Spinal cord (tissue), 10 donors: ENCODE results near the gene SLC6A7. TPM values are rescaled to one million over a fixed set of nuclear protein-coding genes. Genes with fewer than 3 reads are reported as not detected.
"Not testable (repeated sequence)": the region's sequence is repeated elsewhere in the genome, so short reads cannot be mapped to it uniquely, and the experiment has no call there.

Experiments used
- DNase-seq, 6 donors: peaks; one replicate each; pipeline versions ENCODE4 v3.0.0 to v3.0.0-alpha.2; 2013 to 2015; ENCODE audit warnings: low spot score in 6 of 6, low read depth in 4 of 6
- H3K27ac ChIP-seq: one replicate; pipeline ENCODE4 v1.5.1; 2013; ENCODE audit warnings: low read depth, low read length, control low read depth
- H3K27me3 ChIP-seq: one replicate; pipeline ENCODE4 v1.6.1; 2013; ENCODE audit warnings: low read length; ENCODE audit not compliant: control insufficient read depth, insufficient read depth
- H3K36me3 ChIP-seq: one replicate; pipeline ENCODE4 v1.6.1; 2013; ENCODE audit warnings: low read length; ENCODE audit not compliant: control insufficient read depth, insufficient read depth
- H3K4me1 ChIP-seq: one replicate; pipeline ENCODE4 v1.6.1; 2013; ENCODE audit warnings: low read length; ENCODE audit not compliant: control insufficient read depth, insufficient read depth
- H3K4me3 ChIP-seq: one replicate; pipeline ENCODE4 v1.5.1; 2013; ENCODE audit warnings: low read depth, low read length, control low read depth
- H3K9me3 ChIP-seq: one replicate; pipeline ENCODE4 v1.6.1; 2013; ENCODE audit warnings: low read length; ENCODE audit not compliant: control insufficient read depth, insufficient read depth
- WGBS: methylation state at CpG from one replicate; pipeline ENCODE4 v1.1.5; 2013; ENCODE audit warnings: missing lambda C conversion rate; ENCODE audit not compliant: insufficient coverage; 5-methylcytosine and 5-hydroxymethylcytosine counted together
- polyA plus RNA-seq, 2 donors: library from polyadenylated mRNA; unstranded; fragments of 120-200 nt; gene quantifications; one replicate each; pipeline ENCODE4 v1.2.1, GENCODE V29; 2013; ENCODE audit not compliant: insufficient read length in 2 of 2
- total RNA-seq, 2 donors: library from RNA; depleted of rRNA in 1 of 2; stranded (reverse); fragments of 120-200 nt in 1 of 2; fragments of >200 nt in 1 of 2; gene quantifications; one replicate each; pipeline versions ENCODE4 v1.2.3 to v1.2.4, GENCODE V29; 2013 to 2014
- donor health status: healthy.

The SLC6A7 gene
- total and polyA plus RNA-seq, 4 donors, result 4.4 to 33.1 (median 17.2) TPM

DNA sequence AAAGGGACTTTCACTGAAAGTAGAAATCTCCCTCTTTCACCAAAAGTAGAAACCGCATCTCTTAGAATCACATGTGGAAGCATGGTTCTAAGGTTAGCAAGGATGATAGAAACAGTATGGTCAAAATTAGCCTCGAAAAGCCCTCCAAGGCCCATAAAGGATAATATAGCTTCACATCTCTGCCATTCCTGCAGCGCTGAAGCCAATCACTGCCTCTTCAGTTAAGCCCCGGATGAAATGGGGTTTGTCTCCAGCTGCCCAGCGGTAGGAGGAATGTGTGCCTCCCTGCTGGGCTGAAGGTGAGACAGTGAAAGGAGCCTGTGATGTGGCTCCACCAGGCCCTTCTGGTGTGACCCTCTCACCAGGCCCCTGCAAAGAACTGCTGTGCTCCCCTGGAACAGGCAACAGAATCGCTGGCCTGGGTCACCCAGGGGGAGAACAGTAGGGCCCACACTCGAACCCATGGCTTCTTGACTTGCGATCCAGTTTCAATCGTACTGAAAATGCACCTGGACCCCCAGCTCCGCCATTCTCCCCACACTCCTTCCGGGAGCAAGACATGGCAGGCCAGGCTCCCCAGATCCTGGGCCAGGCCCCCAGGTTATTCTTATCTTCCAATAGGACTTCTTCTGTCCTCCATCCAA, 52.5 kb downstream of the SLC6A7 start:
- no peaks in the 10 kb centered on the region for H3K27me3 ChIP-seq
- H3K4me1 ChIP-seq, result peaks cover 18% of the 10 kb centered on the region
- peaks cover 56% of the 10 kb centered on the region for H3K36me3 ChIP-seq
- 68% methylated on average over 9 of the region's 11 CpGs for WGBS
- no peak overlapping the region for H3K27ac ChIP-seq
- no peaks in the 10 kb centered on the region for H3K9me3 ChIP-seq
- H3K4me3 ChIP-seq, result no peak overlapping the region
- DNase-seq, result no peak

- 100% methylated on average over 2 of the region's 4 CpGs for WGBS
- no peak for DNase-seq
- Histone ChIP-seq H3K27ac (no peak overlapping the region), H3K4me3 (no peak overlapping the region), H3K27me3 (no peaks in the 10 kb centered on the region), H3K36me3 (peaks cover 59% of the 10 kb centered on the region), H3K9me3 (no peaks in the 10 kb centered on the region), H3K4me1 (peaks cover 18% of the 10 kb centered on the region)
These were observed 53.7 kb downstream of the SLC6A7 start for GRCh38 chr5:150243590-150243989.

DNA sequence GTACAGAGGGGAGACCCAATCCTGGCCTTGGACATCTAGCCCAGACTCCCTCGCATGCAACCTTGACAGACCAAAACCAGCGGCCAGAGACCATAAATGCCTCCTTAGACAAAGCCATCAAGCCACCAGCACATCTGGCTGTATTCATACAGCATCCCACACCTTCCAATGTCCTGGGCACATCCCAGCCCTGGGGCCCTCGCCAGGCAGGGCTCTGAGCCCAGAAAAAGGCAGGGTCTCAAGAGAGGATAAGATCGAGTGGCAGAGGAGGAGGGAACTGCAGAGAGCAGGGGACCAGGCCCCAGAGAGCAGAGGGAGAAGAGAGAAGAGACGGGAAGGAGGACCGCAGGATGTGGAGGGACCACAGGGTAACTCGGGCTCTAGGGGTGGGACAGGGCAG, 54.3 kb downstream of the SLC6A7 start:
- WGBS, result 65% methylated on average over 7 of the region's 7 CpGs
- Histone ChIP-seq H3K27me3 (no peaks in the 10 kb centered on the region), H3K36me3 (peaks cover 57% of the 10 kb centered on the region), H3K9me3 (no peaks in the 10 kb centered on the region), H3K4me3 (no peak overlapping the region), H3K4me1 (peaks cover 18% of the 10 kb centered on the region), H3K27ac (no peak overlapping the region)
- DNase-seq, result no peak

GRCh38 chr5:150245111-150245789, 55.4 kb downstream of the SLC6A7 start:
- no peaks in the 10 kb centered on the region for H3K27me3 ChIP-seq
- H3K27ac ChIP-seq, result no peak overlapping the region
- WGBS, result 52% methylated on average over 10 of the region's 18 CpGs
- no peak overlapping the region for H3K4me3 ChIP-seq
- peaks cover 18% of the 10 kb centered on the region for H3K4me1 ChIP-seq
- peaks cover 60% of the 10 kb centered on the region for H3K36me3 ChIP-seq
- DNase-seq, result no peak
- no peaks in the 10 kb centered on the region for H3K9me3 ChIP-seq

DNA sequence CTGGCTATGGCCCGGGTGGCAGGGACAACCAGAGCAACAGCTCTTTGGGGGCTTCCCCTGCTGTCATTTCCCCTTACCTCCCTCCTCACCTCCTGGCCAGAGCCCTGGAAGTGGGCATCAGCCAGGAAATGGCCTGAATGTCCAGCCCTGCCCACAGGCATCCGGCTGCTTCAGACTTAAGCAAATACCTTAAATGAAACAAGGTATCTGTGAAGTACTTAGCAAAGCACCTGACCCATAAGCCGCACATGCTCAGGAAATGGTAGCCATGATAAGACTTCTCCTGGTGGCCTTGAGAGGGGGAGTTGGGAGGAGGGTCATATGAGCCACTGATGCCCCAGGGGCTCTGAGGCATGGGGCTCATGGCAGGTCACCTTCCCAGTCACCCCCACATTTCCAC, 55.9 kb downstream of the SLC6A7 start:
- Histone ChIP-seq H3K36me3 (peaks cover 62% of the 10 kb centered on the region), H3K27ac (no peak overlapping the region), H3K27me3 (no peaks in the 10 kb centered on the region), H3K4me3 (no peak overlapping the region), H3K4me1 (peaks cover 18% of the 10 kb centered on the region), H3K9me3 (no peaks in the 10 kb centered on the region)
- DNase-seq, result no peak
- 86% methylated on average over 1 of the region's 3 CpGs for WGBS

DNA sequence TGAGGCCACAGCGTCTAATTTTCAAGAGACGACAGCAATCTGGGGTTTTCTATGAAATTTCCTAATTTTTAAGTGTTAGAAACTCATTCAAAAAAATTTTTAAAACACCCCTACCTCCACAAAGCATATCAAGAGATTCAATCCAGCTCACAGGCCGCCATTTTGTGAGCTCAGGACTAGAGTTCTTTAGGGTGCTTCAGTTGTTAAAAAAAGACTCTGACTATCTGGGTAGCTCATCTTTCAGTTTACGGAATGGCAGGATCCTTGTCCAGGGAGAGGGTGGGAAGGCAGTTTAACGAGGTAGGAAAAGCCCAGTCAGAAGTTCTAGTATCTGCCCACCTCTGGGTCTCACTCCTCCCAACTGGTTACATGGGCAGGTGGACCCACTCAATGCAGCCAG, 56.6 kb downstream of the SLC6A7 start:
- Histone ChIP-seq H3K4me3 (no peak overlapping the region), H3K4me1 (peaks cover 17% of the 10 kb centered on the region), H3K36me3 (peaks cover 59% of the 10 kb centered on the region), H3K9me3 (no peaks in the 10 kb centered on the region), H3K27ac (no peak overlapping the region), H3K27me3 (no peaks in the 10 kb centered on the region)
- no peak for DNase-seq
- whole genome bisulfite sequencing, result 75% methylated on average over 1 of the region's 5 CpGs

DNA sequence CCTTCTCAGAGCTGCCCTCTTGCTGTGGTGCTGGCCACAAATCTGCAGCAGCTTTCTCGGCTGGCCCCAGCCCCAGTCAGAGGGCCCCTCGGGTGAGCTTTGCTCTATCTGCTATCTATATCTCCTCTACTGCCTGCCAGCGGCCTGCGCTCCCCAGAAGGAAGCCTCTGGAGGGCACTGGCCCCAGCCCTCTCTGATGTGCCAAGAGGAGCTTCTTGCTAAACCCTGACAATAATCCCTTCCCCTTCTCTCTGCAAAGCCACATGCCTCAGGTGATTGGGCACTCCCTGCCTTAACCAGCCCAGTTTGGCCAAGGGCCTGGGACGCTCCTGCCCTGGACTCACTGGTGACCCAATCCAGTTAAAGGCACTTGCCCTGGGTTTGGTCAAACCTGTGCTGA, 57.0 kb downstream of the SLC6A7 start:
- H3K4me3 ChIP-seq, result no peak overlapping the region
- DNase-seq, result no peak
- H3K27me3 ChIP-seq, result no peaks in the 10 kb centered on the region
- peaks cover 13% of the 10 kb centered on the region for H3K4me1 ChIP-seq
- 84% methylated on average over 5 of the region's 5 CpGs for WGBS
- H3K27ac ChIP-seq, result no peak overlapping the region
- H3K36me3 ChIP-seq, result peaks cover 60% of the 10 kb centered on the region
- H3K9me3 ChIP-seq, result no peaks in the 10 kb centered on the region

DNA sequence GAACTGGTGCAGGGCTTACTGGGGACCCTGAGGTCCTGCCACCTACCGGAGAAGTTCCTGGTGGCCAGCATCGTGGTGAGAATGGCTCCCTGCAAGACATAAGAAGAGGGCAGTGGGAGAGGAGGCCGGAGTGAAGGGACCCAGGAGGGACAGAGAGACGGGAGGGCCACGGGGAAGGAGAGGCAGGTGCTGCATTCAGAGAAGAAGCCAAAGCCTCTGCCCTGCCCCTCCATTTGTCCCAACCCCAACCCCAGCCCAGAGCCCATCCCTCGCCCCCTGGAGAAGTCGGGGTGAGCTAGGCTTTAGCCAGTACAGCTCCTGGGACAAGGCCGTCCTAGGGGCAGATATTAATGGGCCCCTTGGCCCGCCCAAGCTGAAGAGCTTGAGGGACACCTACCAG, 57.9 kb downstream of the SLC6A7 start:
- no peak for DNase-seq
- Histone ChIP-seq H3K27me3 (no peaks in the 10 kb centered on the region), H3K27ac (no peak overlapping the region), H3K9me3 (no peaks in the 10 kb centered on the region), H3K4me3 (no peak overlapping the region), H3K36me3 (peaks cover 61% of the 10 kb centered on the region), H3K4me1 (peaks cover 11% of the 10 kb centered on the region)
- WGBS, result 90% methylated on average over 5 of the region's 9 CpGs

GRCh38 chr5:150248493-150248892, 58.6 kb downstream of the SLC6A7 start:
- peaks cover 11% of the 10 kb centered on the region for H3K4me1 ChIP-seq
- H3K27me3 ChIP-seq, H3K9me3 ChIP-seq, DNase-seq, H3K4me3 ChIP-seq, H3K27ac ChIP-seq: not testable (repeated sequence)
- WGBS, result no CpG with 5 or more reads among the region's 6 CpGs
- H3K36me3 ChIP-seq, result peaks cover 67% of the 10 kb centered on the region

GRCh38 chr5:150248946-150249345, 59.1 kb downstream of the SLC6A7 start:
- no peaks in the 10 kb centered on the region for H3K9me3 ChIP-seq
- H3K4me3 ChIP-seq, result no peak overlapping the region

More at GRCh38 chr5:150248946-150249345, 59.1 kb downstream of the SLC6A7 start:
- 91% methylated on average over 3 of the region's 3 CpGs for WGBS
- DNase-seq, result no peak
- H3K27me3 ChIP-seq, result no peaks in the 10 kb centered on the region
- H3K4me1 ChIP-seq, result peaks cover 11% of the 10 kb centered on the region
- no peak overlapping the region for H3K27ac ChIP-seq
- peaks cover 68% of the 10 kb centered on the region for H3K36me3 ChIP-seq
